Activated CD8-positive, alpha-beta memory T cell treated with anti-CD3 and anti-CD28 coated beads for 4 hours (primary cell): ENCODE measurements around the gene TTC21B.
"Not testable (repeated sequence)": the region's sequence is repeated elsewhere in the genome, so short reads cannot be mapped to it uniquely, and the experiment has no call there.

Experiments
- DNase-seq, 2 donors: peaks; one replicate each; pipeline ENCODE4 v3.0.0-alpha.2; 2020; ENCODE audit warnings: low read depth in 2 of 2

TTC21B gene

DNA sequence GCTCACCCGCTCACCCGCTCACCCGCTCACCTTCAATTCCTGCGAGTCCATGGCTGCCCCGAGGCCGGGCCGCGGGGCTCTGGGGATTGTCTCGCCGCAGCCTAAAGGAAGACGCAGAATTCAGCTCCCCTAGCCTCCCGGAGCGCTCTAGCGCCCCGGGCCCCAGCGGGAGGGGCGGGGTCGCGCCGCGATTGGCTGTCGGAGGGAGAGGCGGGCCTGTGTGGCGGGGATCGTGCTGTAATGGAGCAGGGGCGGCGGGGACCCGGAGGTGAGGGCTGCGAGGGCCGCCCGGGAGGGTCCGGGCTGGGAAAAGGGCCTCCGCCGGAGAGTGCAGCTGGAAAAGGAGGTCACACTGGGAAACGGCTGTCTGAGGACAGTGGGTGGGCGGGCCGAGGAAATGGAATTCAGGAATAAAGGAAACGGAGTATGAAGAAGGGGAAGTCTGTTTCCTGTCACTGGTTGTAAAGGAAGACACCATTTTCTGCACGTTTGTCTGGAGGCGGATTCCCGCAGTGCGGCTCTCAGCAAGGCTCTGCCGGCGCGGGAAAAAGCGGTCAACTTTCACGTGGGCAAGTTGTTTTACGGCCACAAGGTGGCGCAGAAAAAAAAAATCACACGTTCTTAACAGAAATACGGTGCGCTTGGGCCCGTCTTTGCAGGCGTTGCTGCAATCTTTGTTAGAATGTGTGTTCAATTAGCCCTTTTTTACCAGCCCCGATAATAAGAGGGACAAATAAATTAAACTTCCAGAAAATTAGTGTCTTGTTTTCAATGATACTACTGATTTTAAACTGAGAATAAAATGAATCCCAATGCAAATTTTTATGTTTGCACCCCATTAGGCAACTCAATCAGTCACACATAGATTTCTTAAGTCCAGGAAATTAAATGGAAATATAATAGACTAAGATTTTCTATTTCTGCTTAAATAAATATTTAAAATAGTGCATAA lies at the start of gene TTC21B:
Gene TTC21B (minus strand): TSS at position 122 of the 952 bp plus-strand sequence. CDS start 71 bp downstream, at position 51.
- peak; percentile 86 to 87 for DNase-seq

GRCh38 chr2:166000401-166000800 lies 46.8 kb upstream of the TTC21B start:
- DNase-seq: no peak

DNA sequence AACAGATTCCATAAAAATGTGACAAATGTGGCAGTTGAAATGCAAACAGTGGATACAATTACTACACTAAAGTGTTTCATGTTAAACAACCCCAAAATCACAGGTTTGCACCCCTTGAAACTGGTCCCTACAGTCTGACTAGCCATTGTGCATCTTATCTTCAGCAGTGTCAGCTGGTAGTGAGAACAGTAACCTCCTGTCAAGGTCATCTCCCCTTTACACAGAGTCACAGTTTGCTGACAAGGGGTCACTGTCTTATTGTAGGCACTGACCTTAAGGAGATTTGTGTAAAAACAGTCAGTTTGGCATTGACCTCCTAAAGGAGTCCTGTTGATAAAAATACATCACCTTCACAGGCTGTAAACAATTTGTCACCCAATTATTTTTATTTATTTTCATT lies 37.3 kb upstream of the TTC21B start:
- no peak for DNase-seq

DNA sequence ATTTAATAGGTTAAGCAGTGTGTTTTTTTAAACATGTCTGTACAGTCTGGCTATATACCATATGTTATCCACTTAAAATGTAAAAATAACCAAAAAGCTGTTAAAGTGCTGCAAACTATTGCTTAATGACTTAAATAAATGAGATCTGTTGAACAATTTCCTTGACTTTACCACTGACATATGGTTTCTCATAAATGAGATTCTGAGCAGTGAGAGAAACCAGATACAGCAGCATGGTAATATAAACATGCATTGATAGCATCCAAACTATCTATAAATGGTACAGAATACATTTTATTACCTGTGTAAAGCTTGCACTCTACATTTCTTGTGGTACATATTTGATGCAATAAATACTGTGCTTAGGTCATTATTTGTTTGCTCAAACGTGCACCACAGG lies 36.3 kb upstream of the TTC21B start:
- DNase-seq: no peak

GRCh38 chr2:165985120-165985519 lies 31.5 kb upstream of the TTC21B start:
- no peak for DNase-seq

DNA sequence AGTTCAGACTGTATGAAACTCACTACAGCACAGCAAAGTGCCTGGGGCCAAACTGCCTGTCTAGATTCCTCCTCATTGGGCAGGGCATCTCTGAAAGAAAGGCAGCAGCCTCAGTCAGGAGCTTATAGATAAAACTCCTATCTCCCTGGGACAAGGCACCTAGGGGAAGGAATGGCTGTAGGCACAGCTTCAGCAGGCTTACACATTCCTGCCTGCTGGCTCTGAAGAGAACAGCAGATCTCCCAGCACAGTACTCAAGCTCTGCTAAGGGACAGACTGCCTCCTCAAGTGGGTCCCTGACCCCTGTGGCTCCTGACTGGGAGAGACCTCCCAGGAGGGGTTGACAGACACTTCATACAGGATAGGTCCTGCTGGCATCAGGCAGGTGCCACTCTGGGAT lies 18.6 kb upstream of the TTC21B start:
- DNase-seq: not testable (repeated sequence)

GRCh38 chr2:165970663-165971062 lies 17.1 kb upstream of the TTC21B start:
- no peak for DNase-seq

GRCh38 chr2:165969227-165969626 lies 15.7 kb upstream of the TTC21B start:
- no peak for DNase-seq

DNA sequence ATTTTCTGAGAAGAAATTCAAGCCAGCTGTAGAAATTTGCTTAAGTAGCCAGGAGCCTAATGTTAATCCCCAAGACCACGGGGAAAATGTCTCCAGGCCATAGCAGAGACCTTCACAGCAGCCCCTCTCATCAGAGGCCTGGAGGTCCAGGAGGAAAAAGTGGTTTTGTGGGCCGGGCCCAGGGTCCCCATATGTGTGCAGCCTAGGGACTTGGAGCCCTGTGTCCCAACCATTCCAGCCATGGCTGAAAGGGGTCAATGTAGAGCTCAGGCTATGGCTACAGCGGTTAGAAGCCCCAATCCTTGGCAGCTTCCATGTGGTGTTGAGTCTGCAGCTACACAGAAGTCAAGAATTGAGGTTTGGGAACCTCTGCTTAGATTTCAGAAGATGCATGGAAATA lies 14.2 kb upstream of the TTC21B start:
- DNase-seq: no peak

GRCh38 chr2:165961818-165962217 lies 8.2 kb upstream of the TTC21B start:
- DNase-seq: no peak

- no peak for DNase-seq
Measured at GRCh38 chr2:165959371-165959770, 5.8 kb upstream of the TTC21B start.

DNA sequence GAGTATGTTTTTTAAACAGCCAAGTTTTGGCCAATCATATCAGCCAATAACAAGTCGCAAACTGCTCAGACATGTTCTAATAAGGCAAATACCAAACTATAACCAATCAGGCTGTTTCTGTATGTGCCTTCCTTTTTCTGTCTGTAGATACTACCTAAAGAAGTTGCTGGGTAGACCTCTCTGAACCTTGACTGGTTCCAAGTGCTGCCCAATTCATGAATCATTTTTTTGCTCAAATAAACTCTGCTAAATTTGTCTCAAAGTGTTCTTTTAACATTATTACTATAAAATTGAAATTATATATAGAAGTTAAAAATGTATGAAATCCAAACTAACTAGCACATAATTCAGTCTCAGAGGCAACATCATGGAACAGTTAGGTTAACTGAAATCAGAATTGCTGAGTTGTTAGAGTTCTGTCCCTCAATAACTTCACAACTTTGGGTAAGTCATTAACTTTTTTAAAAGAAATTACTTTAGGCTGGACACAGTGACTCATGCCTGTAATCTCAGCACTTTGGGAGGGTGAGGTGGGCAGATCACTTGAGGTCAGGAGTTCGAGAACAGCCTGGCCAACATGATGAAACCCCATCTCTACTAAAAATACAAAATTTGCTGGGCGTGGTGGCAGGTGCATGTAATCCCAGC lies 4.9 kb upstream of the TTC21B start:
- DNase-seq: no peak

DNA sequence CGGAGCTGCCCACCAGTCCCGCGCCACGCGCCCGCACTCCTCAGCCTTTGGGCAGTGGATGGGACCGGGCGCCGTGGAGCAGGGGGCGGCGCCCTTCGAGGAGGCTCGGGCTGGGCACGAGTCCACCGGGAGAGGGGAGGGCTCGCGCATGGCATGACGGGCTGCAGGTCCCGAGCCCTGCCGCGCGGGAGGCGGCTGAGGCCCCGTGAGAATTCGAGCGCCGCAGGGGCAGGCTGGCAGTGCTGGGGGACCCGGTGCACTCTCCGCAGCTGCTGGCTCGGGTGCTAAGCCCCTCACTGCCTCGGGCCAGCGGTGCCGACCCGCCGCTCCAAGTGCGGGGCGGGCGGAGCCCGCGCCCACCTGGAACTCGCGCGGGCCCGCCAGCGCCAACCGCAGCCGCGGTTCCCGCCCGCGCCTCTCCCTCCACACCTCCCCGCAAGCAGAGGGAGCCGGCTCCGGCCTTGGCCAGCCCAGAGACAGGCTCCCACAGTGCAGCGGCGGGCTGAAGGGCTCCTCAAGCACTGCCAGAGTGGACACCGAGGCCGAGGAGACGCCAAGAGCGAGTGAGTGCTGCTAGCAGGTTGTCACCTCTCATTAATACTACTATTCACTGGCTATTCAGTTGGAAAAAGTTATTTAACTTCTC lies 3.6 kb upstream of the TTC21B start:
- no peak for DNase-seq

DNA sequence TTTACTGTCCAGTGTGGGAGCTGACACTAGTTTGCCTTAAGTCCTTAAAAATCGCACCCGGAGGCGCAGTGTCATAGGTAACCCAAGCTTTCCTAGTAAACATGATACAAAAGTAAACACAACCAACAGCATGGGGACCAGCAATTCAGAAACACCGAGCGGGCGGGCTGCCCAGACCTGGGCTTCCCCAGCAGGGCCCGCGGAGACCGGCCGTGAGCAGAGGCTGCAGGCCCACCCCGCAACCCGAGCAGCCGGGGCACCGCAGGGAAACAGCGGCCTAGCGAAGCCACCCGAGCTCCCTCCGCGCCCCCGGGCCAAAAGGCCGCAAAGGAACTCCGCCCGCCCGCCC lies 296 bp downstream of the TTC21B start:
- DNase-seq: no peak

DNA sequence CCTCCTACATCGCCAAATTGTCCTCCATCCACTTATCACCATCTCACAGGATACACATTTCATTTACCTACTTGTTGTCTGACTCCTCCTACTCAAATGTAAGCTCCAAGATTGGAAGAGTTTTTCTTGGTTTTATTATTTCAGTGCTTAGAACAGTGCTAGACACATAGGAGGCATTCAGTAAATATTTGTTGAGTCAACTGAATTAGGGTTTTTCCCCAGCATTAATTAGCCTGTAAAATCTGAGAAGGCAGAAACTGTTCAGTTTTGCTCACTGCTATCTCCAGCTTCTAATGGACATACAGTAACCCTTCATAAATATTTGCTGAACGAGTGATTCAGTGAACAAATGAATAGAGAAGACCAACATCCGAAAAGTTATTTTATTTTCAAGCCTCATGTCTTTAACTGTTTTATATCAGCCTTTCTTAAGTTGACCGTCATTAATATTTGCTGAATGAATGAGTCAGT lies 800 bp downstream of the TTC21B start:
- DNase-seq: no peak

DNA sequence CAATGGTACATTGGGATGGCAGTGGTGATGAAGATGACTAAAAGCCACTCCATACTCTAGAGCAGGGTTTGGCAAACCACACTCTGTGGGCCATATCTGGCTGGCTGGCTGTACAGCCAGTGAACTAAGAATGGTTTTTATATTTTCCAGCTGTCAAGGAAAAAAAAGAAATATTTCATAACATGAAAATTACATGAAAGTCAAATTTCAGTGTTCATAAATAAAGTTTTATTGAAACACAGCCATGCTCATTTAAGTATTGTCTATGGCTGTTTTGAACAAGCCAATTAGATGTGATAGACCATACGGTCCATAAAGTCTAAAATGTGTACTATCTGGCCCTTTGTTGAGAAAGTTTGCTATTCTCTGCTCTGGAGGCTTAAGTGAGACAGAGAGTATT lies 1.5 kb downstream of the TTC21B start:
- DNase-seq: no peak

- no peak for DNase-seq
Measured at GRCh38 chr2:165950438-165950837, 3.1 kb downstream of the TTC21B start.

- DNase-seq: no peak
Measured at GRCh38 chr2:165941827-165942226, 11.7 kb downstream of the TTC21B start.

- DNase-seq: no peak
Measured at GRCh38 chr2:165938237-165938636, 15.3 kb downstream of the TTC21B start.

- no peak for DNase-seq
Measured at GRCh38 chr2:165933211-165933910, 20.2 kb downstream of the TTC21B start.

GRCh38 chr2:165927774-165928173 lies 25.8 kb downstream of the TTC21B start:
- no peak for DNase-seq

- no peak for DNase-seq
Measured at GRCh38 chr2:165927353-165927752, 26.2 kb downstream of the TTC21B start.
